GM21717 (cell line): ENCODE measurements around the gene SYNGR3.
"Not testable (repeated sequence)": the region's sequence is repeated elsewhere in the genome, so short reads cannot be mapped to it uniquely, and the experiment has no call there.

Experiments used
- ATAC-seq: cut with Tn5 transposase; IDR thresholded peaks from one replicate; pipeline ENCODE4 v1.9.1; 2021; ENCODE audit warnings: mild to moderate bottlenecking, moderate library complexity; ENCODE audit not compliant: unreplicated experiment

Gene SYNGR3, protein sequence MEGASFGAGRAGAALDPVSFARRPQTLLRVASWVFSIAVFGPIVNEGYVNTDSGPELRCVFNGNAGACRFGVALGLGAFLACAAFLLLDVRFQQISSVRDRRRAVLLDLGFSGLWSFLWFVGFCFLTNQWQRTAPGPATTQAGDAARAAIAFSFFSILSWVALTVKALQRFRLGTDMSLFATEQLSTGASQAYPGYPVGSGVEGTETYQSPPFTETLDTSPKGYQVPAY

DNA sequence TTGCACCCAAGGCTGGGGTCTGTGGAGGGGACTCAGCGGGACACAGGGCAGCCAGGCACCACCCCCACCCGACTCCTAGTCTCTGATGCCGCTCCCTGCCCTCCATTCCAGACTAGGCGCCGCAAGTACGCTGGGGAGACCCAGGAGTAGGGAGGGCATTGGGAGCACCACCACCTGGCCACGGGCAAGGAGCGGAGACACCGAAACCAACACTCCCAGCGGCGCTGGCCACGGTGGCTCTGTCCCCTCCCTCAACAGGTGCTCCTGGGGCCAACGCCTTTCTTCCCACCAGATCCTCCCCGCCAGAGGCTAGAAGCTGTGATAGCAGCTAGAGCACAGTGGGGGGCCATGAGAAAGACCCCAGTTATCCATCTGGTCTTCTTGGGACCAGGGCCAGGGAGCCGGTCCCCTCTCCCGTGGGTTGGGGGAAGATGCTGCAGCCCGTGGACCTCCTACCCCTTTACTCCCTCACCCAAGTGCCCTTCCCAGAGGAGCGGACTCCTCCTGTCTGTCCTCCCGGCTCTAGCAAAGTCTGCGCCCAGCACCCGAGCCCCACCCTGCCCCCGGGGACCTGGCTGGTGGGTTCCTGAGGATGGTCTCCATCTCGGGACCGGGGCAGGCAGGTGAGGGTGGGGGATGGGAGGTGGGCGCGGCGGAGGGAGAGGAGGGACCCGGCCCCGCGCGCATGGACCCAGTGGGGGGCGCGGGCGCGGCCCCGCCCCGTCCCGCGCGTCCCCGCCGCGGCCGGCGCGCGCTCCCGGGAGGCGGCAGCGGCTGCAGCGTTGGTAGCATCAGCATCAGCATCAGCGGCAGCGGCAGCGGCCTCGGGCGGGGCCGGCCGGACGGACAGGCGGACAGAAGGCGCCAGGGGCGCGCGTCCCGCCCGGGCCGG is at the start of gene SYNGR3:
Gene SYNGR3 (plus strand): TSS at position 762 of the 892 bp plus-strand sequence. CDS start 133 bp downstream, outside the sequence.
- no peak for ATAC-seq

DNA sequence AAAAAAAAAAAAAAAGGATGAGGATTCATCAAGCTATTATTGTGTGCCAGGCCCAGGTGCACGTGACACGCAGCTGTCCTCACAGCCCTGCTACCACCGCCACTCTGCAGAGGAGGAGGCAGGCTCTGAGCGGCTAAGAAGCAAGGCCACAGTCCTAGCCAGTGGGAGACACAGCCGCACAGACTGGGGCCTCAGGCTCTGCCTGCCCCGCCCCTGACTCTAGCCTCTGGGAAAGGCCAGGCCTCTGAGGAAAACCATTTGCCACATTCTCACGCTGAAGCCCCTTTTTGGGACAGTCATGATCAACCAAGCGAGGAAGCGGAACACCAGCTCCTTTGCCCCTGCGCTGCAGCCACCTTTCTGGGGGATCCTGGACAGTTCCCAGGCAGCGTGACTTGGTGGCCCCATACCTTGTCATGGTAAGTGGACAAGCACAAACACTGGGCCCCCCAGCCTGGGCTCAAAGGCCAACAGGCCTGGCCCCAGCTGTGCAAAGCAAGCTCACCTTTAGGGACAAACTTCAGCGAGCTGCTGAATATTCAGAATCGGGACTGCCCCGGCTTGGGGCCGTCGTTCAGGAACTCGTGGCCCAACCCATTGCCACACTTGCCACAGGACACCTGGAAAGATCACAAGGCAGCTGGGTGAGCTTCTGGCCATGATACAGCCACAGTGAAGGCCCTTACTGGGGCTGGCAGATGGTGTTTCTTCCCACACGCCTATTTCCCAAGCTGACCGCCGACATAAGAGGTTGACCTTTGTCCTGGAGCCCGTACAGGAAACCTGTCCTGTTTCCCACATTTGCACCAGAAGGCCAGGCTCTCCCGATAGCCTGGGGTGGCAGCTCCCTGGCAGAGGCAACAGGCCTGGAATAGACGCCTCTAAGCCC is 49.3 kb upstream of the SYNGR3 start:
- no peak for ATAC-seq

DNA sequence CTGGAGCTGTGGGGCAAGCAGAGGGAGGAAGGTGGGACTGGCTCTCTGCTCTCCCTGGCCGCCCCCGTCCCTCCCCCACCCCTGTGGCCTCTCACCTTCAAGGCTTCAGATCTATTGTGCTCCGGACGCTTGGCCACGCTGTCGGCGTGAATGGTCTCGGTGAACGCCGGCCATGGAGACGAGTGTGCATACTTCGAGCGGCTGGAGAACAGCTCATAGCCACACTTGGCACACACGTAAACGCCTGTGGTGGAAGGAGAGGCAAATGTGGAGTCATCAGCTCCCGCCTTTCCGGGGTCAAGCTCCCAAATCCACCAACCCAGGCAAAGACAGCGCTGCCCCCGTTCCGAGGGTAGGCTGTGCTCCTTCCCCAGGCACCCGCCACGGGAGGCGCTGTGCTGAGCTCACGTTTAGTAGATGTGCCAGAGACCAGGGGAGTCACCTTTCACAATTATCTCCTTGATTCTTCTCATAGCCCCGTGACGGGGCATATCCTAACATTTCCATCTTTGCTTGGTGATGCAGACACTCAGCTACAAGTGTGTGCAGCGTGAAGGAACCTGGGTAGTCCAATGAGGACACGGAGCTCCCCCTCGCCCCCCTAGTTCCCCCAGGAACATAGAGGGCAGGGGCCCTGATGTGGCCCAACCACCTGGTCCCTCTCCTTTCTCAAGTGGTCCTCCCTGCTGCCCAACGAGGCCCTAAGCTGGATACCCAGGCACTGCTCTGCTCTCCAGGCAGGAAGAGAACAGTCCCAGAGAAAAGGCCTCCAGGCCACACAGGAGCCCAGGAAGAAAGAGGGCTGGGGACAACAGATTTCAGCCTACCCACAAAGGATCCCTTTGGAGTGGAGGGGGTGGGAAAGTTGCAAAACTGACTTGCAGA is 48.4 kb upstream of the SYNGR3 start:
- ATAC-seq: no peak

DNA sequence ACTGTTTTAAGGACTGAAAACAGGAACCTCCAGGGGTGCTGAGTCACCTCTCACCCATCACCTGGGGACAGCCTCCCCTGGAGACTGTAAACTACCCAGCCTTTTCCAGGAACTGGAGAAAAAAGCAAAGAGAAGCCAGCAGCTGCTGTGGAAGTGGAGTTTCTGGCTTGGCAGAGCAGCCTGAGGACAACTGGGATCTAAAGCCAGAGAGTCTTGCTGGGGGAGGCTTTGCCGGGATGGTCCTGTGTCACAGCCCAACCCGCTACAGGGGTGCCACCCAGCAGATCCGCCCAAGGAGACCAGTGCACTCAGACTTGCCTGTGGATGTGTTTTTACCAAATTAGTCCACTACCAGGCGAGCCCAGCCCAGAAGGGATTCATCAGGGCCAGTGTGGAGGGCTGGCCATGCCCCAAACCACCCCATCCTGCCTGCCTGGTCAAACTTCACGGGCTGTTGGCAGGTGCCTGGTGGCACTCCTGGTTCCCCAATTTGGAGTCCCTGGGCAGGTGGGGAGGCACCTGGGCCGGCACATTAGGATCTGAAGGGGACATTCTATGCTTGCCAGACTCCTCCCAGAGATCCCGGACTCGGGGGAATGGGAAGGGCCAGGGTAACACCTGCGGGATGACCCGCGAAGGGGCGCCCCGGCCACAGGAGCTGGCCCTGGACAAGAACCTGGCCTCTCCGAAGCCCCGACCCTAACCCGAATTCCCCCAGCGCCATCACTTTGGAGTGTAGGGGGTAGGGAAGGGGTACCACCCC is 47.5 kb upstream of the SYNGR3 start:
- ATAC-seq: no peak

DNA sequence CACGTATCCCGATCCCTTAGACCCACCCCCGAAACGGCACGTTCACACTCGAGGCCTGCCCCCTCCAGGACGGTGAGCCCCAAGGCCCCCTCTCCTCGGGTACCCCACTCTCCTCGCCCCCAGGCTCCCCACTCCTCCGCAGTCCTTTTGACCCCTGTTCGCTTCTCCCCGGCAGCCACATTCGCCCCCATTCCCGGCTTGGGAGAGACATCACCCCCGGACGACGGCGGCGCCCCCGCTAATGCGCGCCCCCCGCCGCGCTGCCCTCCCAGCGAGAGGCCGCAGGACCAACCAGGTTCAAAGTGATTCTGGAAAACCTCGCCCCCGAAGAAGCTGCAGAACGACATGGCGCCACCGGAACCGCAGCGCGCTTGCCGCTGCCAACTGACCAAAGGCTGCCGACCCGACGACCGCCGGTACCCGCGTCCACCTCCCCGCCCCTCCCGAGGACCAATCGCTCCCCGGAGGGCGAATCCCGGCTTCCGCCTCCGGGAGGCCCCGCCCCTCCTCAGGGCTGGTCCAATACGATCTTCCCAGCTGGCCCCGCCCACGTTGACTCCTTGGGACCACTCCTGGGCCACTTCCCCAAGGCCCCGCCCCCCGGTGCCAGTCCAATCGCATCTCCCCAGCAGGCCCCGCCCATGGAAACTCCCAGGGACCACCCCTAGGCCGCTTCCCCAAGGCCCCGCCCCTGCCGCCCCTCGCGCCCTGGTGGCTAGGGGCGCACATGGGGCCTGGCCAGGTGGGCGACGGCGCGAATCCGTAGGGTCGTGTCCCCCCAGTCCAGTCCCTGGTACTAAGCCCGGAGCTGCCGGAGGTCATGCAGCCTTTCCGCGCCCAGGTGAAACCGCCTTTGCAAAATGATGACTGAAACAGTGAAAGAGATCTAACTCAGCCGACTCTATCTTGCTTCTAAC is 46.7 kb upstream of the SYNGR3 start, which contains the start of gene MSRB1:
Gene MSRB1 (minus strand): TSS at position 390 of the 917 bp plus-strand sequence. CDS start 43 bp downstream, at position 347.
- ATAC-seq: peak; percentile 76

DNA sequence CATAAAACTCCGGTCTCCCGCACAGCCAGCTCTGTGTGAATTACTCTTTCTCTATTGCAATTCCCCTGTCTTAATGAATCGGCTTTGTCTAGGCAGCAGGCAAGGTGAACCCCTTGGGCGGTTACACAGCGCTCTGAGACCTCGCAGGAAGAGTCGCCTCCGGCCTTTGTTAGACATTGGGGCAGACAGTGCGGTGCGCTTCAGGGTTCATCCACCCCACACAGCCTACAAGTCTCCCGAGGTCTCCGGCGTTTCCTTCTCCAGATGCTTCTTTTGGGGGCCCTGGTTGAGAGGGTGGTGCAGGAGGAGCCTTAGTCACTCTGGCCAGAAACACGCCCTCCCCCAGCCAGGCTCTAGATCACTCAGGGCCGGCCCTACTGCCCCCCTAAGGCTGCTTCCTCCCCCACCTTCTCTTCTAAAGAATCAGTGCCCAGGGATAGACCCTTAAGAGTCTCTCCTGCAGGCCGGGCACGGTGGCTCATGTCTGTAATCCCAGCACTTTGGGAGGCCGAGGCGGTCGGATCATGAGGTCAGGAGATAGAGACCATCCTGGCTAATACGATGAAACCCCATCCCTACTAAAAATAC is 45.1 kb upstream of the SYNGR3 start:
- ATAC-seq: no peak

DNA sequence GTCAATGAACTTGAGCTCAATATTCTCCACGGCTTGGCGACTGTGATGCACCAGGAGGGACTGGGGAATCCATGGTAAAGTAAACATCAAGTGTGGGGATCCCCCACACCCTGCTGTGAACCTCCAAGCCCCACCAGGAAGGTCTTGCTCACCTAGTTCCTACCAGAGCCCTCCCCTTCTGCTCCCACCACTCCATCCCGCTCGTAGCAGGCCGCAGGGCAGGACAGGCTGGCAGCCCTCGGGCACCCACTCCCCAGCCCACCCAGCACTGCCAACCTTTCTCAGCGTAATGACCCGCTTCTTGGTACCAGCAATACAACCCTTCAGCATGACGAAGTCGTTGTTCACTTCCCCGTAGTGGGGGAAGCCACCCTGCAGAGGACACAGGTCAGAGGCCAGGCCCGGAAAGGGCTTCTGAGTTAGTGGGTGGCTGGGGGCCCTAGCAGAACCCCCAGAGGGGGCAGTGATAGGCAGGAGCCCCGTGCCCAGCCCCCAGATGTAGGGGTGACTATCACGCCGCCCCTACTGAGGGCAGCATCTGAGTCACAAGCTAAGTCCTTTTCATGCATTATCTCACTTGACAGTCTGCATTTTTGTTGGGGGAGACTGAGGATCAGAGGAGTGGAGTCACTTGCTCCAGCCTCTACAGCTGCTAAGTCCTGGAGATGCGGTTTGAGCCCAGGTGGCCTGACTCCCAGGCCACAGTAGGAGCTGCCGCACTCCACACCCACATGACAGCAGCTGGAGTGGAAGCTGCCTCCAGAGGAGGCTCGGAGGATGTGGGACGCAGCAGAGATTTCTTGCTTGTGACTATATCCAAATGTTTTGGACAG is 44.0 kb upstream of the SYNGR3 start:
- no peak for ATAC-seq

DNA sequence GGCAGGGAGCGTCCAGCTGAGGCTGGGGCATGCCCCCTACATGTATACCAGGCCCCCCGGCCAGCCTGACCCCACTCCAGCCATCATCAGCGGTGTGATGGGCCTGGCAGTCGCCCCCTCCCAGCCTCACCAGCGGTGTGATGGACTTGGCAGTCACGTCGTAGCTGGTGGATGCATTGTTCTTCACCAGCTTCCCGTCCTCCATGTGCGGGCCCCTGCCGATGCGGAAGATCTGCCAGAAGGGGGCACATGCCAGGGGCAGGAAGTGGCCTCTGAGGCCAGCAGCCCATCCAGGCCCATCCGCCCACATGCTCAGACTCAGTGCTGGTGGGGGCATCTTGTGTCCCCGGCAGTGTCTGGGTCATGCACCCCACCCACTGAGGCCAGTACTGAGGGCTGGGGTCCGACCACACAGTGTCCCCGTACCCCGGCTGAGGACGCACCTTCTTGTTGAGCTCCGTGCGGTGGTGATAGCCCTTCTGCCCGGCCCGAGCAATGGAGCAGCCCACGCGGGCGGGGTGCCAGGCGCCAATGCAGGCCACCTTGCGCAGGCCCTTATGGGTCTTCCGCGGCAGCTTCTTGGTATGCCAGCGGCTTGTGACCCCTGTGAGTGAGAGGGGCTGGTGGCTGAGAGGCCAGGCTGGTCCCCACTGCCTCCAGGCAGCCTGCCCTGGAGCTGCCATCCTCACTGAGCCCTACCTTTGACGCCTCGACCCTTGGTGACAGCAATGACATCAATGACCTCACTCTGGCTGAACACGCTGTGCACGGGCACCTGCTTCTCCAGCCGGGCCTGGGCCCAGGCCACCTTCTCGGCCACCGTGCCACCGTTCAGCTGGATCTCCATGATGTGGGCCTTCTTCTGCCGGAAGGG is 43.0 kb upstream of the SYNGR3 start:
- no peak for ATAC-seq

DNA sequence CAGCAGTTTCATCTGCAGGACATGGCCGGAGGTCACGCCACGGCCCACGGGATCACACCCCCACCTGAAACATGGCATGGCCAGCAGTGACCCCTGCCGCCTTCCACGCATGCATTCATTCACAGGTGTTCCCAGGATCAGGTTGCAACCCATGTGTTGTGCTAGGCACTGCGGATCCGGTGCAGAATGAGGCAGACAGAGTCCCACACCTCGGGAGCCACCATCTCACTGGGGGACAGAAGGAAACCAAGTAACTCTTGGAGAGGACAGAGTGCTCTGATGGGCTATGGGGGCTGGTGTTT is 42.5 kb upstream of the SYNGR3 start:
- no peak for ATAC-seq

DNA sequence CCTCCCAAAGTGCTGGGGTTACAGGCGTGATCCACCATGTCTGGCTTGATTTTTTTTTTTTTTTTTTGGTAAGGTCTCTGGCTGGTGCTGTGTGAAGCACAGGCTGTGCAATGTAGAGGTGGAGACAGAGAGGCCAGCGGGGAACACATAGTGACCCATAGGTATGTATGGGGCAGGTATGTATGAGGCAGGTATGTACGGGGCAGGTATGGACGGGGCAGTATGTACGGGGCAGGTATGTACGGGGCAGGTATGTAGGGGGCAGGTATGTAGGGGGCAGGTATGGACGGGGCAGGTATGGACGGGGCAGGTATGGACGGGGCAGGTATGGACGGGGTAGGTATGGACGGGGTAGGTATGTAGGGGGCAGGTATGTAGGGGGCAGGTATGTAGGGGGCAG is 40.3 kb upstream of the SYNGR3 start:
- no peak for ATAC-seq

DNA sequence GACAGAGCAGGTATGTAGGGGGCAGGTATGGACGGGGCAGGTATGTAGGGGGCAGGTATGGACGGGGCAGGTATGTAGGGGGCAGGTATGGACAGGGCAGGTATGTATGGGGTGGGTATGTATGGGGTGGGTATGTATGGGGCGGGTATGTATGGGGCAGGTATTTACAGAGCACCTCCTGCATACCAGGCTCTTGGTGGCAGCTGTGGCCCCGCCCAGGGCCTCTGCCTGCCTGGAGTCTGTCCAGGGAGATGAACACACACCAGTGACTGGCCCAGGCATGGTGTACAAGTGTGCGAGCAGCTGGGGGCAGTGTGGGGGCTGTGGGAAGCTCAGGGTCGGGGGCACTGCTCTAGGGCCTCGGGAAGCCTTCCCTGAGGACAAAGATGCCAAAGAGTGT is 39.7 kb upstream of the SYNGR3 start:
- ATAC-seq: no peak

DNA sequence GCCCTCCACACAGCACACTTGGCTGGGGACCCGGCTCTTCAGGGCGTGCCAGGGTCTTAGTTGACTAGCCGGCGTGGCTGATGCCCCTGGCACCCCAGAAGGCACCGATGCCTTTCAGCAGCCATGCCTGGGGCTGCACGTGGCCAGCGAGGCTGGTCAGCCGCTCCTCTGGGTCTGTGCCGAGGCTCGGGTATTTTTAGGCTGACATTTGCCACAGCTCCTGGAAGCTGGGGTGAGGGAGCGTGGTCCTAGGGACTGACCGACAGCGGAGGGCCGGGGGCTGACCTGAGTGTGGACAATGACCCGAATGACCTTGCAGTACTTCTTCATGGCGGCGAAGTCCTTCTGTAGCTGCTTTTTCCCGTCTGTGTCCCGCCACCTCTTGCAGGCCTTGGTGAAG is 39.2 kb upstream of the SYNGR3 start:
- ATAC-seq: no peak

DNA sequence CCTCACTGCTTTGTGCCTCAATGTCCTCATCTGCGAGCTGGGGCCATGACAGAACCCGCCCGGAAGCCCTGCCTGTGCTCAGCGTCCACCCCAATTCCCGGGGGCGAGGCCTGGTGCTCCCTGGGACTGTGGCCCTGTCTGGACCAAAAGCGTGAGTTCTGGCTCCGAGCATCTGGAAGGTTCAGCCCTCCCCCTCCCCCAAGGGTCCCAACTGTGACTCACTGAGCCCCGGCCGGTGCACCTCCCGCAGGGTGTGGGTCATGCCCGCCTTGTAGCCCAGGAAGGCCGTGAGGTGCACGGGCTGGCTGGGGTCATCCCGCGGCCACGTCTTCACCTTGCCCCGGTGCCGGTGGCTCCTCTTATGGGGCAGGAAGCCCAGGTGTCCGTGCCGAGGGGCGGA is 36.0 kb upstream of the SYNGR3 start:
- no peak for ATAC-seq

DNA sequence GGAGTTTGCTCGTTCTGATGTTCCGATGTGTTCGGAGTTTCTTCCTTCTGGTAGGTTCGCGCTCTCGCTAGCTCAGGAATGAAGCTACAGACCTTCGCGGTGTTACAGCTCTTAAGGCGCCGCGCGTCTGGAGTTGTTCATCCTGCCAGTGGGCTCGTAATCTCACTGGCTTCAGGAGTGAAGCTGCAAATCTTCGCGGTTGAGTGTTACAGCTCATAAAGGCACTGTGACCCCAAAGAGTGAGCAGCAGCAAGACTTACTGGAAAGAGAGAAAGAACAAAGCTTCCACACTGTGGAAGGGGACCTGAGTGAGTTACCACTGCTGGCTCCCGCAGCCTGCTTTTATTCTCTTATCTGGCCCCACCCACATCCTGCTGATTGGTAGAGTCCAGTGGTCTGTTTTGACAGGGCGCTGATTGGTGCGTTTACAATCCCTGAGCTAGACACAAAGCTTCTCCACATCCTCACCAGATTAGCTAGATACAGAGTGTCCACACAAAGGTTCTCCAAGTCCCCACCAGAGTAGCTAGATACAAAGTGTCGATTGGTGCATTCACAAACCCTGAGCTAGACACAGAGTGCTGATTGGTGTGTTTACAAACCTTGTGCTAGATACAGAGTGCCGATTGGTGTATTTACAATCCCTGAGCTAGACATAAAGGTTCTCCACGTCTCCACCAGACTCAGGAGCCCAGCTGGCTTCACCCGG is 32.2 kb upstream of the SYNGR3 start:
- ATAC-seq: not testable (repeated sequence)

DNA sequence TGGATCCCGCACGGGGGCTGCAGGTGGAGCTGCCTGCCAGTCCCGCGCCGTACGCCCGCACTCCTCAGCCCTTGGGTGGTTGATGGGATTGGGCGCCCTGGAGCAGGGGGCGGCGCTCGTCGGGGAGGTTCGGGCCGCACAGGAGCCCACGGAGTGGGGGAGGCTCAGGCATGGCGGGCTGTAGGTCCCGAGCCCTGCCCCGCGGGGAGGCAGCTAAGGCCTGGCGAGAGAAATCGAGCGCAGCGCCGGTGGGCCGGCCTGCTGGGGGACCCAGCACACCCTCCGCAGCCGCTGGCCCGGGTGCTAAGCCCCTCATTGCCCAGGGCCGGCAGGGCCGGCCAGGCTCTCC is 31.7 kb upstream of the SYNGR3 start:
- not testable (repeated sequence) for ATAC-seq

DNA sequence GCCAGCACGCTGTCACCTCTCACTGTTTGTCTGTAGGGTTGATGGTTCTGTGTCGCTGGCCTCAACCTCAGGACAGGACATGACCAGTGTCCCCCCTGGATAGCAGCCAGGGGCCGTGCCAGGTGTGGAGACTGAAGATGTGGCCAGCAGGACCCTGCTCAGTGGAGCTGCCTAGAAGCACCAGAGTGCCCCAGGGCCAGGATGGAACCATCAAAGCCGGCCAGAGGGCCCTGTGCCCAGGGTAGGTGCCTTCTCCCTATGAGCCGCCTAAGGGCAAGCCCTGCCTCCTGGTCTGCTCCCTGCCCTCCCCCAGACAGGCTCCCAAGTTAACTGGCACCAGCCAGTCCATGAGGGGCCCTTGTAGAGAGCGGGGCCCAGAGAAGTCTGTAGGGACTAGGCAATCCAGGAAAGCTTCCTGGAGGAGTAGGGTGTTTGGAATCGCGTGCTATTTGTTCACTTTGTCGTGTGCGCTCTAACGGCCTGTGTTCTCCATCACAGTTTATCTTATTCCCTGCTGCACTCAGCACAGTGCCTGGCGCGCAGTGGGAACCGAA is 31.0 kb upstream of the SYNGR3 start:
- ATAC-seq: no peak
